Psoas muscle (tissue), 8 donors: Measurements from ENCODE around the gene SNX4. TPM values are rescaled to one million over a fixed set of nuclear protein-coding genes. Genes with fewer than 3 reads are reported as not detected.
"Not testable (repeated sequence)": the region's sequence is repeated elsewhere in the genome, so short reads cannot be mapped to it uniquely, and the experiment has no call there.

ENCODE experiments used
- ATAC-seq, 4 donors: fragments of 200-7000 bp; cut with Tn5 transposase; one replicate each; pipeline ENCODE4 v1.9.1; 2020; ENCODE audit warnings: moderate library complexity in 3 of 4, mild to moderate bottlenecking in 2 of 4
- DNase-seq, 2 donors: peaks; one replicate each; pipeline ENCODE4 v3.0.0-alpha.2; 2020
- H3K27ac ChIP-seq: fragments of 200-600 bp; one replicate; pipeline ENCODE4 v1.8.0; 2022
- H3K27me3 ChIP-seq, 3 donors: fragments of 200-600 bp in 1 of 3; one replicate each; pipeline versions ENCODE4 v1.6.1 to v1.8.0; 2013 to 2022; ENCODE audit warnings: low read length in 2 of 3, mild to moderate bottlenecking in 2 of 3, moderate library complexity in 1 of 3; ENCODE audit not compliant: insufficient read depth in 3 of 3
- H3K36me3 ChIP-seq, 2 donors: fragments of 200-600 bp in 1 of 2; one replicate each; pipeline versions ENCODE4 v1.6.1 to v1.8.0; 2013 to 2022; ENCODE audit warnings: low read depth in 1 of 2, mild to moderate bottlenecking in 1 of 2, moderate library complexity in 1 of 2; ENCODE audit not compliant: insufficient read depth in 1 of 2
- H3K4me1 ChIP-seq: fragments of 200-600 bp; one replicate; pipeline ENCODE4 v1.8.0; 2022
- H3K4me3 ChIP-seq: fragments of 200-600 bp; one replicate; pipeline ENCODE4 v1.8.0; 2022; ENCODE audit warnings: mild to moderate bottlenecking
- H3K9me3 ChIP-seq: fragments of 200-600 bp; one replicate; pipeline ENCODE4 v1.8.0; 2022
- CTCF ChIP-seq: fragments of 200-600 bp; IDR thresholded peaks from one replicate; pipeline ENCODE4 v1.8.0; 2022; ENCODE audit warnings: antibody characterized with exemption
- WGBS, 3 donors: extraction: QIAGEN DNeasy Blood & Tissue Kit; methylation state at CpG; one replicate each; pipeline versions ENCODE4 v1.1.6 to v1.1.7; 2013; 5-methylcytosine and 5-hydroxymethylcytosine counted together
- intact Hi-C, 2 donors: fragments of 100-400 bp; cut with DNase I; formaldehyde crosslinking; loops; one replicate each; pipeline versions ENCODE4 v1.11.0 to v1.14.2; 2022
- polyA plus RNA-seq, 3 donors: library from polyadenylated mRNA; stranded (reverse); fragments of 200-250 nt; gene quantifications; one replicate each; pipeline ENCODE4 v1.2.3, GENCODE V29; 2013
- total RNA-seq, 4 donors: library from RNA; stranded (reverse); fragmentation: NEBNext Ultra II Directional in 2 of 4; extraction: Animal tissue kit (Norgen Biotek cat#: 25700) in 2 of 4; gene quantifications; one replicate each; pipeline versions ENCODE4 v1.2.1 to v1.2.4, GENCODE V29; 2021 to 2023
- donor health status: healthy with polysubstance abuse.
- donor health status: DM: no; HTN: no; CAD: no; lungs with moderate emphysema.
- donor health status: Bipolar disorder and iron deficiency.
- donor health status: healthy.
- donor health status: DM: yes; HTN: yes; CAD: no.
- donor health status: DM: no; HTN: no; CAD: no.
- donor health status: DM: no; HTN: no; CAD: no.
- donor health status: DM: yes; HTN: yes; CAD: no.

The SNX4 gene
- total and polyA plus RNA-seq, 7 donors, result 16.9 to 30.1 (median 23.6) TPM

DNA sequence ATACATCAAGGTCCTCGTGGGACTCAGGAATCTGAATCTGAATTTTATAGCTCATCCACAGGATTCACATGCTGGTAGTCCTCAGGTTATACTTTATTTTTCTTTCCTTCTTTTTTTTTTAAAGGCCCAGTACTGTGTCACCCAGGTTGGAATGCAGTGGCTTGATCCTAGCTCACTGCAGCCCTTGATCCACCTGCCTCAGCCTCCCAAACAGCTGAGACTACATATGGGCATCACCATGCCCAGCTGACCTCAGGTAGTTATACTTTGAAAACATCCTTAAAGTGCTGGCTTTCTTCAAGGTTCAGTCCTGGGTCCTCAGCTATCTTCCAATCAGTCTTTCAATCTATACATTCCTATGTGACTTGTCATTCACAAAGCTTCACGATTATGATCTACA, 38.2 kb downstream of the SNX4 start:
- Histone ChIP-seq H3K4me3 (no peak overlapping the region), H3K4me1 (no peaks in the 10 kb centered on the region), H3K9me3 (no peaks in the 10 kb centered on the region), H3K27me3 (no peaks in the 10 kb centered on the region), H3K27ac (no peak overlapping the region), H3K36me3 (peaks cover 0 to 51% of the 10 kb centered on the region in 2 donors)
- WGBS, 3 donors, result 96 to 98% (median 96%) methylated on average over 2 of the region's 2 CpGs
- intact Hi-C loops, result no loop called here
- no peak for TF ChIP-seq CTCF
- no peak for DNase-seq
- ATAC-seq, result no peak

GRCh38 chr3:125481375-125481759, 38.6 kb downstream of the SNX4 start:
- intact Hi-C loops, result not testable (repeated sequence)

DNA sequence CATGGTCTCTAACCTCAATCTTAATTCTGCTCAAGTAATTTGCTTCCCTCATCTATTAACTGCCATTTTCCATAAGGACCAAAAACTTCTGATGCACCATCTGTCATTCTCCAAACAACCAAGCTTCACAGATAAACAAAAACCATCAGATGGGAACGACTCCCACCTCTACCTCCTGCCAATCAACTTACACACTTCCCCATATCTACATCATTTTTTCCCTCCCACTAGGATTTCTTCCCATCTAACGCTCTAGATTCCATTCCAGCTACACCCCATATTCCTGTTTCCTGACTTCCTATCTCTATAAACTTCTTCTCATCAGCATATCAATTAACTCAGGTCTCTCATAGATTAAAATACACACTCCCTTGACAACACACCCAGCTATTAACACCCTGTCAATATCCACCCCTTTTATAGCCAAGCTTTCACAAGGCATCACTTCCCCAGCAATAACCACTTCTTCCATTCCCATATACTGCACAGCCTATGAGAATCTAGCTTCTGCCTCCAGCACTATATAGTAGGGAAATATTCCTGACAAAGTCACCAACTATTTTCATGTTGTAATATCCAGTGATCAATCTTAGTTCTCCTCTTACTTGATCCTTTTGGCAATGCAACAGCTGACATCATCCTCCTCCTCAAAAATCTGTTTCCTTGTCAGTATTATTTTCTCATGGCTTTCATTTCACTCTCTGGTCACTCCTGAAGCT, 39.2 kb downstream of the SNX4 start:
- Histone ChIP-seq H3K9me3 (no peaks in the 10 kb centered on the region), H3K4me3 (no peak overlapping the region), H3K27me3 (no peaks in the 10 kb centered on the region), H3K36me3 (peaks cover 0 to 51% of the 10 kb centered on the region in 2 donors), H3K27ac (no peak overlapping the region), H3K4me1 (no peaks in the 10 kb centered on the region)
- no peak for TF ChIP-seq CTCF
- 75 to 86% (median 83%) methylated on average over 2 of the region's 2 CpGs for WGBS, 3 donors
- ATAC-seq (no peak), DNase-seq (no peak)
- intact Hi-C loops, result no loop called here

More at GRCh38 chr3:125481375-125481759, 38.6 kb downstream of the SNX4 start:
- H3K4me1 ChIP-seq, ATAC-seq, H3K9me3 ChIP-seq, DNase-seq, H3K27ac ChIP-seq, H3K4me3 ChIP-seq, H3K27me3 ChIP-seq: not testable (repeated sequence)
- peaks cover 0 to 51% of the 10 kb centered on the region in 2 donors for H3K36me3 ChIP-seq
- 93 to 98% (median 96%) methylated on average over 9 of the region's 9 CpGs for WGBS, 3 donors

- DNase-seq (no peak), ATAC-seq (no peak)
- no peak for TF ChIP-seq CTCF
- no peaks in the 10 kb centered on the region for H3K27me3 ChIP-seq
- no peaks in the 10 kb centered on the region for H3K9me3 ChIP-seq
- no peak overlapping the region for H3K4me3 ChIP-seq
- H3K36me3 ChIP-seq, result peaks cover 0 to 68% of the 10 kb centered on the region in 2 donors
- WGBS, 3 donors, result 91 to 93% (median 91%) methylated on average over 4 of the region's 4 CpGs
- no peaks in the 10 kb centered on the region for H3K4me1 ChIP-seq
- H3K27ac ChIP-seq, result no peak overlapping the region
- intact Hi-C loops, result no loop called here
Observed at GRCh38 chr3:125479091-125479490, 40.9 kb downstream of the SNX4 start.

GRCh38 chr3:125478326-125478725, 41.7 kb downstream of the SNX4 start:
- Histone ChIP-seq H3K27ac (no peak overlapping the region), H3K36me3 (peaks cover 0 to 76% of the 10 kb centered on the region in 2 donors), H3K4me1 (no peaks in the 10 kb centered on the region), H3K9me3 (no peaks in the 10 kb centered on the region), H3K4me3 (no peak overlapping the region), H3K27me3 (no peaks in the 10 kb centered on the region)
- no peak for DNase-seq
- TF ChIP-seq CTCF, result no peak
- ATAC-seq, result no peak
- intact Hi-C loops, result no loop called here
- 83 to 91% (median 90%) methylated on average over 2 of the region's 2 CpGs for WGBS, 3 donors
